ENCODE measurements around the gene HOXC12. TPM values are rescaled to one million over a fixed set of nuclear protein-coding genes. Genes with fewer than 3 reads are reported as not detected.

Gene HOXC12
- total RNA-seq, 1 donor from 2014 or later = not detected

DNA sequence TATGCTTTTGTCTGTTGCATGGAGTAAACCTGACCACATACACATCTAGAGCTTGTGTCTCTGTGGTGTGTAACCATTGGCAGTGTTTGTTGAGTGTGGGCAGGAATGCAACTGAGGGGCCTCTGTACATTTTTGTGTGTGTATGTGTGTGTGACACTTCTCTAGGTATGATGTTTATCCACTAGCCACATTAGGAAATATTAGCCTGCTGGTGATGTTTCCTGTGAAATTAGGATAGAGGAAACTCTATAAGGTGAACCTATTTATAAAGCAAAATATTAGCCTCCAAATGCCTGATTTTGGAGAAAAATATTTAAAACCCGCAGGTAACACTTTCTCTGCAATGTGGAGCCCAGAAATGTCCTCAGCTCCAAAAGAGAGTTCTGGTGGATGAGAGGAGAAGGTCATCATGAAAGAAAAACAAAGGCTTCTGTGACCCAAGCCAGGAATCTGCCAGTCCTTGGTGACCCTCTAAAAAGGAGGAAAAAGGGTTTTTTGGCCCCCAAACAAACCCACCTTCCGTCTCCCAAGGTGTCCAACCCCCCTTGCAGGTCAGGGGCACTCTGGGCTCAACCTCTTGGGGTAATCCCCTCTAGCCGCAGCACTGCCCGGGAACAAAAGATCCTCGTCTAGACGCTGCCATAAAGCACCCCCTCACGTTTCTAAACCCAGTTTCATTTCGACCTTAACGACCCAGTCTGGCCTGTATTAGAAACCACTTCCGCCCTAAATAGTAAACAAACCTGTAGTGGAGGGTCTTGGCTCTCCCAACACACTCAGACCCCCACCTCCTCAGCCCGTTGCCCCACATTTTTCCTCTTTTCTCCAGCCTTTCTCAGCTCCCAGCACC lies 23.1 kb downstream of the HOXC12 start:
- DNase-seq (ENCODE audit: low read depth, low spot score) = no peak
- Mint-ChIP-seq H3K4me3 (no peak overlapping the region), H3K27ac (ENCODE audit: unreplicated experiment) (no peak overlapping the region), H3K9me3 (no peaks in the 10 kb centered on the region), H3K4me1 (no peaks in the 10 kb centered on the region), H3K36me3 (ENCODE audit: low read depth) (peaks cover 7% of the 10 kb centered on the region), H3K27me3 (ENCODE audit: low read depth) (peaks cover 98% of the 10 kb centered on the region)
- TF ChIP-seq, protein P1, sequence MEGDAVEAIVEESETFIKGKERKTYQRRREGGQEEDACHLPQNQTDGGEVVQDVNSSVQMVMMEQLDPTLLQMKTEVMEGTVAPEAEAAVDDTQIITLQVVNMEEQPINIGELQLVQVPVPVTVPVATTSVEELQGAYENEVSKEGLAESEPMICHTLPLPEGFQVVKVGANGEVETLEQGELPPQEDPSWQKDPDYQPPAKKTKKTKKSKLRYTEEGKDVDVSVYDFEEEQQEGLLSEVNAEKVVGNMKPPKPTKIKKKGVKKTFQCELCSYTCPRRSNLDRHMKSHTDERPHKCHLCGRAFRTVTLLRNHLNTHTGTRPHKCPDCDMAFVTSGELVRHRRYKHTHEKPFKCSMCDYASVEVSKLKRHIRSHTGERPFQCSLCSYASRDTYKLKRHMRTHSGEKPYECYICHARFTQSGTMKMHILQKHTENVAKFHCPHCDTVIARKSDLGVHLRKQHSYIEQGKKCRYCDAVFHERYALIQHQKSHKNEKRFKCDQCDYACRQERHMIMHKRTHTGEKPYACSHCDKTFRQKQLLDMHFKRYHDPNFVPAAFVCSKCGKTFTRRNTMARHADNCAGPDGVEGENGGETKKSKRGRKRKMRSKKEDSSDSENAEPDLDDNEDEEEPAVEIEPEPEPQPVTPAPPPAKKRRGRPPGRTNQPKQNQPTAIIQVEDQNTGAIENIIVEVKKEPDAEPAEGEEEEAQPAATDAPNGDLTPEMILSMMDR (conservative IDR thresholded peaks at IDR 0.05) = no peak

DNA sequence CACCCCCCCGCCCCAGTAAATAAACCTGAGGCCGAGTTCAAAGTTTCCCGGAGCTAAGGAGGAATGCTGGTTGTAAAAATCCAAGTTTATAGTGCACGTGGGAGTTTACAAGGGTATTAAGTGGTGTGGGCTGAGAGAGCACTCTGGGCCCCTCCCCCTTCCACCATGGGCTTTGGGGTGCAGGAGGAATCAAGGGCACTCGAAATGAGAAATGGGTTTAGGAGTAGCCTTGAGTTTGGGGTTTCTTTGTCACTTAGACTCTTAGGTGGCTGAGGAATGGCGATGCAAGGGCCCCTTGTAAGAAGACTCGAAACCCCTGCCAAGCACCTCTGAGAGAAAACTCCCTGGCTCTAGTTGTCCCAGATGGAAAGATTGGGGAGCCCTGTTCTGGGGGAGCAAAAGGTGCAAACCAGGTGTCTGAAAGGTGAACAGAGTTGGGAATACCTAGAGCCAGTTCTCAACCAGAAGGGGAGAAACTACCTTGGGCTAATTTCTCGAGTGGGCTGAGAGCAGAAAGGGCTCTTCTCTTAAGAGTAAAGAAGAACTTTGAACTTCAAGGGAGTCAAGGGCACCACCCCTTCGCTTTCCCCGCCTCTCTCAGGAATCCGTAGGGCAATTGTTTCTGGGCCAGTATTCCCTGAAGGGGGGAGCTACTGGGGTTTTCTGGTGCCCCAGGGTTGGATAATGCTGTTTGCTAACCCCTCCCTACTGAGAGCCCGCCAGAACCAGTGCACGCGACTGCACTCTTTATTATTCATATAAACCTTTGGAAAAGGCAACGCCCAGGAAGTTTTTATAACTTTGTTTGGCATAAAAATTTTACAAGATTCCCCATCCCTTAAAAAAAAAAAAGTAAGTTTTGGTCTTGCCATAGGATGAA lies 24.0 kb downstream of the HOXC12 start:
- Mint-ChIP-seq H3K36me3 (ENCODE audit: low read depth) (peaks cover 5% of the 10 kb centered on the region), H3K9me3 (no peaks in the 10 kb centered on the region), H3K4me1 (no peaks in the 10 kb centered on the region), H3K4me3 (no peak overlapping the region), H3K27ac (ENCODE audit: unreplicated experiment) (no peak overlapping the region), H3K27me3 (ENCODE audit: low read depth) (peaks cover 100% of the 10 kb centered on the region)
- TF ChIP-seq, protein P1 (conservative IDR thresholded peaks at IDR 0.05) = no peak
- no peak for DNase-seq (ENCODE audit: low read depth, low spot score)

DNA sequence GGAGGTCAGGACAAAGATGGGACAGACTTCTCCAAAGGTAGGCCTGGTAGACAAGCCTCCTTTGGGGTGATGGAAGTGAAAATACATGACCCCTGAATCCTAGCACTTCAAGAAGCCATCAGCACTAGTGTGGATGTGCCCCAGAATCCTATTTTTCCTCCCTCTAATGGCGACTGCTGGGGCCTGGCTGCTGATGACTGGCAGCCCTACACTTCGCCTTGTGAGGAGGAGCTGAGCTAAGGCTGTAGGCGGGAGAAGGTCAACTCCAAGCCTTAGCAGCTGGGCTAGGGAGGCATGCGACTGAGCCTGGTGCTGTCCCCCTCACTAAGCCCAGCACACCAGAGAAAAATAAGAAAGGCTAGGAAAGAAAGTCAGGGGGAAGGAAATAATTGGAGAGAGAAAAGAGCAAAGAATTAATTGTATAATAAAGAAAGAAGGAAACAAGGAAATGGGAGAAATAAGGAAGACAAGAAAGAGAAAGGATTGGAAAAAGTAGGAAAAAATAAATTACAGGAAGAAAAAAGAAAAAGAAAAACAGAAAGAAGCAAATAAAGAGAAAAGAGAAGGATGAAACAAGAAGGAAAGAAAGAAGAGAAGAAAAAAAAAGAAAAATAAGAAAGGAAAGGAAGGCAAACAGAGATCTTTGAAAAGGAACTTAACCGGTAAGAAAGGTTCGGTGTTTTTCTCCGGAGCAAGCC lies 25.6 kb downstream of the HOXC12 start:
- no peaks in the 10 kb centered on the region for H3K4me1 Mint-ChIP-seq
- TF ChIP-seq, protein P1 (conservative IDR thresholded peaks at IDR 0.05) = no peak
- peaks cover 100% of the 10 kb centered on the region for H3K27me3 Mint-ChIP-seq (ENCODE audit: low read depth)
- DNase-seq (ENCODE audit: low read depth, low spot score) = no peak
- H3K4me3 Mint-ChIP-seq = no peak overlapping the region
- H3K36me3 Mint-ChIP-seq (ENCODE audit: low read depth) = peaks cover 5% of the 10 kb centered on the region
- no peaks in the 10 kb centered on the region for H3K9me3 Mint-ChIP-seq
- no peak overlapping the region for H3K27ac Mint-ChIP-seq (ENCODE audit: unreplicated experiment)

DNA sequence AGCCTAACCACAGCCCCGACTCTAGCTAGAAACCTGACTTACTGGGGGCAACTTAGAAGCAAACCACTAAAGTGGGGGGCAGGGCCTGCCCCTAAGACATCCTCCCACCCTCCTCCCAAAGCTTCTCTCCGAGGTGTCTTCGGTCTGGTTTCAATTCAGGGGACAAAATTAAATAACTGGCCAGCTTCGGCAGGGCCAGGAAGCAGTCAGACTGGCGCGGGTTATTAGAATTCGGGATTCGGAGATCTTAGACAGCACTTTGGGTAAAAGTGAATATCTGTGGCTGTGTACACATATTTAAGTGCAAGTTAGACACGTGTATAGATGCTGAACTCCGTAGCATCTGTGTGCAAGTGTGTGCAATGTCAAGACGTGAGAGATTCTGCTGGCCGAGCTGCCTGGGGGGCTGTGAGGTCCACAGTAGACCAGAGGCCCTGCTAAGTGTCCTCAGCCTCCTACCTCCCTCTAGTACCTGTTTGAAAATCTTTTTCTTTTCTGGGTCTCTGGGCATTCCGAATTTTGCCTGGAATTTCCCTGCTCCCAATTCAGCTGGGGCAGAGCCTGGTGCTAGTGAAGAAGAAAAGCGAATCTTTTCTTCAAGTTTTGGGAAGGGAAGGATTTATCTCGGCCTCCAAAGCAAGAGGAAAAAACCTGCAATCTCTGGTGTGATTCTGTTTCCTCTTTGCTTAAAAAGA lies 26.2 kb downstream of the HOXC12 start:
- DNase-seq (ENCODE audit: low read depth, low spot score) = no peak
- H3K9me3 Mint-ChIP-seq = no peaks in the 10 kb centered on the region
- peaks cover 3% of the 10 kb centered on the region for H3K36me3 Mint-ChIP-seq (ENCODE audit: low read depth)
- no peaks in the 10 kb centered on the region for H3K4me1 Mint-ChIP-seq
- peaks cover 100% of the 10 kb centered on the region for H3K27me3 Mint-ChIP-seq (ENCODE audit: low read depth)
- H3K27ac Mint-ChIP-seq (ENCODE audit: unreplicated experiment) = no peak overlapping the region
- H3K4me3 Mint-ChIP-seq = no peak overlapping the region
- TF ChIP-seq, protein P1 (conservative IDR thresholded peaks at IDR 0.05) = no peak
